Activated naive CD4-positive, alpha-beta T cell treated with anti-CD3 and anti-CD28 coated beads, Interleukin-2, amount 10 ng/mL, durations not matched to agents 7 days and 5 days (primary cell): Measurements from ENCODE around the gene ZNF414.
A peak's percentile ranks its signal among the peaks of the same experiment; 100 is the strongest.
"Not testable (repeated sequence)": the region's sequence is repeated elsewhere in the genome, so short reads cannot be mapped to it uniquely, and the experiment has no call there.

Experiments
- CTCF ChIA-PET: fragments of 350-600 bp; sonication (Branson Sonifier 250); formaldehyde crosslinking; loops from one replicate; lab custom pipeline; 2021; ENCODE audit warnings: antibody characterized with exemption; lab: Charles Lee
- DNase-seq: peaks from one replicate; pipeline ENCODE4 v3.0.0-alpha.2; 2020
- H3K27ac Mint-ChIP-seq: one replicate; pipeline ENCODE4 v1.8.0; 2021; ENCODE audit warnings: mild to moderate bottlenecking, moderate library complexity, mixed read lengths
- H3K27me3 Mint-ChIP-seq: one replicate; pipeline ENCODE4 v1.8.0; 2021; ENCODE audit warnings: mild to moderate bottlenecking, mixed read lengths
- H3K36me3 Mint-ChIP-seq: one replicate; pipeline ENCODE4 v1.8.0; 2021; ENCODE audit warnings: mixed read lengths
- H3K4me1 Mint-ChIP-seq: one replicate; pipeline ENCODE4 v1.8.0; 2021; ENCODE audit warnings: mixed read lengths
- H3K4me3 Mint-ChIP-seq: one replicate; pipeline ENCODE4 v1.8.0; 2021; ENCODE audit warnings: mild to moderate bottlenecking, moderate library complexity, mixed read lengths
- H3K9me3 Mint-ChIP-seq: one replicate; pipeline ENCODE4 v1.8.0; 2021; ENCODE audit warnings: mixed read lengths

The ZNF414 gene

GRCh38 chr19:8513687-8514504, at the start of gene ZNF414:
ZNF414 (minus strand) TSS chr19:8514167; CDS start chr19:8514046, 121 bp downstream.
- Mint-ChIP-seq H3K9me3 (no peaks in the 10 kb centered on the region), H3K36me3 (peaks cover 25% of the 10 kb centered on the region), H3K4me3 (peak within 1 kb of the TSS; percentile 84), H3K27ac (peak within 1 kb of the TSS; percentile 97), H3K4me1 (peaks cover 59% of the 10 kb centered on the region), H3K27me3 (no peaks in the 10 kb centered on the region)
- CTCF ChIA-PET, result interaction anchor here (1.0 to 9.6 kb wide), 6 partner anchors 19 to 102 kb away, joined by 3 to 82 read pairs (median 3); partner anchors contain the start of gene MYO1F
- DNase-seq, result peak; percentile 97

- Mint-ChIP-seq H3K4me3 (no peak overlapping the region), H3K27me3 (no peaks in the 10 kb centered on the region), H3K9me3 (no peaks in the 10 kb centered on the region), H3K4me1 (peaks cover 67% of the 10 kb centered on the region), H3K36me3 (peaks cover 42% of the 10 kb centered on the region), H3K27ac (peak overlapping the region; percentile 28)
- DNase-seq, result no peak
- CTCF ChIA-PET, result no interaction called here
These were observed 47.3 kb upstream of the ZNF414 start for GRCh38 chr19:8561075-8561764.

- CTCF ChIA-PET, result interaction anchor here (2.8 kb wide), 1 partner anchor 21 kb away, joined by 28 read pairs; the partner anchor contains the start of gene MYO1F
- Mint-ChIP-seq H3K9me3 (no peaks in the 10 kb centered on the region), H3K4me1 (peaks cover 46% of the 10 kb centered on the region), H3K36me3 (peaks cover 45% of the 10 kb centered on the region), H3K4me3 (no peak overlapping the region), H3K27me3 (no peaks in the 10 kb centered on the region), H3K27ac (peak overlapping the region; percentile 58)
- no peak for DNase-seq
These were observed 44.4 kb upstream of the ZNF414 start for GRCh38 chr19:8558325-8558724.

GRCh38 chr19:8557642-8558238, 43.8 kb upstream of the ZNF414 start:
- H3K4me3 Mint-ChIP-seq, result no peak overlapping the region
- H3K36me3 Mint-ChIP-seq, result peaks cover 49% of the 10 kb centered on the region
- no peaks in the 10 kb centered on the region for H3K9me3 Mint-ChIP-seq
- peaks cover 43% of the 10 kb centered on the region for H3K4me1 Mint-ChIP-seq
- no peak for DNase-seq
- CTCF ChIA-PET, result interaction anchor here (0.6 to 2.8 kb wide), 2 partner anchors 12 to 21 kb away, joined by 3 to 28 read pairs; partner anchors contain the start of gene MYO1F
- H3K27ac Mint-ChIP-seq, result peak overlapping the region; percentile 87
- no peaks in the 10 kb centered on the region for H3K27me3 Mint-ChIP-seq

GRCh38 chr19:8553729-8554128, 39.8 kb upstream of the ZNF414 start:
- H3K4me3 Mint-ChIP-seq, H3K27me3 Mint-ChIP-seq, DNase-seq, H3K9me3 Mint-ChIP-seq, CTCF ChIA-PET: not testable (repeated sequence)
- peaks cover 17% of the 10 kb centered on the region for H3K4me1 Mint-ChIP-seq
- H3K36me3 Mint-ChIP-seq, result peaks cover 55% of the 10 kb centered on the region
- H3K27ac Mint-ChIP-seq, result peak overlapping the region; percentile 51

- H3K9me3 Mint-ChIP-seq, result no peaks in the 10 kb centered on the region
- no peaks in the 10 kb centered on the region for H3K27me3 Mint-ChIP-seq
- H3K4me3 Mint-ChIP-seq, result no peak overlapping the region
- peaks cover 56% of the 10 kb centered on the region for H3K36me3 Mint-ChIP-seq
- DNase-seq, result no peak
- no peak overlapping the region for H3K27ac Mint-ChIP-seq
- H3K4me1 Mint-ChIP-seq, result peaks cover 7% of the 10 kb centered on the region
- CTCF ChIA-PET, result no interaction called here
These were observed 38.8 kb upstream of the ZNF414 start for GRCh38 chr19:8552810-8553209.

GRCh38 chr19:8550070-8550469, 36.1 kb upstream of the ZNF414 start:
- no peak overlapping the region for H3K27ac Mint-ChIP-seq
- CTCF ChIA-PET, result interaction anchor here (1.7 kb wide), 1 partner anchor 28 kb away, joined by 7 read pairs; the partner anchor contains the start of gene MYO1F
- no peak overlapping the region for H3K4me3 Mint-ChIP-seq
- DNase-seq, result no peak
- H3K9me3 Mint-ChIP-seq, result no peaks in the 10 kb centered on the region
- peaks cover 61% of the 10 kb centered on the region for H3K36me3 Mint-ChIP-seq
- H3K27me3 Mint-ChIP-seq, result no peaks in the 10 kb centered on the region
- H3K4me1 Mint-ChIP-seq, result no peaks in the 10 kb centered on the region

GRCh38 chr19:8545743-8546142, 31.8 kb upstream of the ZNF414 start:
- Mint-ChIP-seq H3K36me3 (peaks cover 47% of the 10 kb centered on the region), H3K27me3 (no peaks in the 10 kb centered on the region), H3K27ac (peak overlapping the region; percentile 60), H3K9me3 (no peaks in the 10 kb centered on the region), H3K4me3 (no peak overlapping the region), H3K4me1 (no peaks in the 10 kb centered on the region)
- CTCF ChIA-PET, result interaction anchor here (1.3 kb wide), 1 partner anchor 33 kb away, joined by 4 read pairs; no protein-coding TSS in a partner anchor
- no peak for DNase-seq

GRCh38 chr19:8544168-8544567, 30.2 kb upstream of the ZNF414 start:
- CTCF ChIA-PET, result no interaction called here
- Mint-ChIP-seq H3K4me1 (no peaks in the 10 kb centered on the region), H3K27ac (no peak overlapping the region), H3K9me3 (no peaks in the 10 kb centered on the region), H3K4me3 (no peak overlapping the region), H3K36me3 (peaks cover 47% of the 10 kb centered on the region), H3K27me3 (no peaks in the 10 kb centered on the region)
- no peak for DNase-seq

GRCh38 chr19:8539621-8540149, 25.7 kb upstream of the ZNF414 start:
- H3K27ac Mint-ChIP-seq, result no peak overlapping the region

GRCh38 chr19:8537099-8537498, 23.1 kb upstream of the ZNF414 start:
- CTCF ChIA-PET, result no interaction called here
- Mint-ChIP-seq H3K4me1 (no peaks in the 10 kb centered on the region), H3K9me3 (no peaks in the 10 kb centered on the region), H3K36me3 (peaks cover 50% of the 10 kb centered on the region), H3K27me3 (no peaks in the 10 kb centered on the region), H3K4me3 (no peak overlapping the region), H3K27ac (peak overlapping the region; percentile 62)
- DNase-seq, result no peak

More at GRCh38 chr19:8539621-8540149, 25.7 kb upstream of the ZNF414 start:
- Mint-ChIP-seq H3K27me3 (no peaks in the 10 kb centered on the region), H3K4me3 (no peak overlapping the region), H3K9me3 (no peaks in the 10 kb centered on the region), H3K4me1 (no peaks in the 10 kb centered on the region), H3K36me3 (peaks cover 43% of the 10 kb centered on the region)
- CTCF ChIA-PET, result no interaction called here
- no peak for DNase-seq

GRCh38 chr19:8536282-8536681, 22.3 kb upstream of the ZNF414 start:
- Mint-ChIP-seq H3K9me3 (no peaks in the 10 kb centered on the region), H3K4me3 (no peak overlapping the region), H3K27ac (no peak overlapping the region), H3K36me3 (peaks cover 51% of the 10 kb centered on the region), H3K4me1 (no peaks in the 10 kb centered on the region), H3K27me3 (no peaks in the 10 kb centered on the region)
- CTCF ChIA-PET, result no interaction called here
- no peak for DNase-seq

- CTCF ChIA-PET, result interaction anchor here (1.7 kb wide), 1 partner anchor 48 kb away, joined by 11 read pairs; no protein-coding TSS in a partner anchor
- Mint-ChIP-seq H3K27ac (no peak overlapping the region), H3K4me3 (no peak overlapping the region), H3K9me3 (no peaks in the 10 kb centered on the region), H3K36me3 (peaks cover 68% of the 10 kb centered on the region), H3K27me3 (no peaks in the 10 kb centered on the region), H3K4me1 (no peaks in the 10 kb centered on the region)
- DNase-seq, result no peak
These were observed 18.3 kb upstream of the ZNF414 start for GRCh38 chr19:8532225-8532624.

GRCh38 chr19:8531470-8531869, 17.5 kb upstream of the ZNF414 start:
- no peaks in the 10 kb centered on the region for H3K9me3 Mint-ChIP-seq
- CTCF ChIA-PET, result interaction anchor here (1.7 kb wide), 1 partner anchor 49 kb away, joined by 11 read pairs; no protein-coding TSS in a partner anchor
- no peak for DNase-seq
- H3K36me3 Mint-ChIP-seq, result peaks cover 68% of the 10 kb centered on the region
- no peaks in the 10 kb centered on the region for H3K27me3 Mint-ChIP-seq
- H3K27ac Mint-ChIP-seq, result no peak overlapping the region
- no peaks in the 10 kb centered on the region for H3K4me1 Mint-ChIP-seq
- no peak overlapping the region for H3K4me3 Mint-ChIP-seq
